Smooth muscle cell (in vitro differentiated cells): ENCODE data around the gene GLIS1. TPM values are rescaled to one million over a fixed set of nuclear protein-coding genes. Genes with fewer than 3 reads are reported as not detected.

Experiments used
- DNase-seq: peaks from one replicate; lab custom pipeline; 2025; ENCODE audit not compliant: unreplicated experiment; lab: John Stamatoyannopoulos, UW
- H2AFZ ChIP-seq: fragments of 200-600 bp; sonication (generic); 2 replicates; pipeline ENCODE4 v1.6.0; 2016; ENCODE audit warnings: antibody characterized with exemption, low read depth, mild to moderate bottlenecking
- H3F3A ChIP-seq: fragments of 200-600 bp; sonication (generic); 2 replicates; pipeline ENCODE4 v1.6.0; 2017; ENCODE audit warnings: antibody characterized with exemption, low read depth
- H3K27ac ChIP-seq: fragments of 200-600 bp; sonication (generic); 2 replicates; pipeline ENCODE4 v1.5.1; 2016; ENCODE audit warnings: low read depth, mild to moderate bottlenecking
- H3K27me3 ChIP-seq: fragments of 200-600 bp; sonication (generic); 2 replicates; pipeline ENCODE4 v1.6.1; 2016; ENCODE audit warnings: low read depth, mild to moderate bottlenecking
- H3K36me3 ChIP-seq: fragments of 200-600 bp; sonication (generic); 2 replicates; pipeline ENCODE4 v1.5.1; 2016; ENCODE audit warnings: low read depth
- H3K4me1 ChIP-seq: fragments of 200-600 bp; sonication (generic); 2 replicates; pipeline ENCODE4 v1.5.1; 2016; ENCODE audit warnings: low read depth
- H3K4me2 ChIP-seq: fragments of 200-600 bp; sonication (generic); 2 replicates; pipeline ENCODE4 v1.6.0; 2016; ENCODE audit warnings: mild to moderate bottlenecking
- H3K4me3 ChIP-seq: fragments of 200-600 bp; sonication (generic); 2 replicates; pipeline ENCODE4 v1.5.1; 2016; ENCODE audit warnings: mild to moderate bottlenecking
- H3K79me2 ChIP-seq: fragments of 200-600 bp; sonication (generic); 2 replicates; pipeline ENCODE4 v1.6.0; 2016; ENCODE audit warnings: low read depth, mild to moderate bottlenecking
- H3K9ac ChIP-seq: fragments of 200-600 bp; sonication (generic); 2 replicates; pipeline ENCODE4 v1.6.0; 2016; ENCODE audit warnings: low read depth
- H3K9me3 ChIP-seq: fragments of 200-600 bp; sonication (generic); replicated peaks from 2 replicates; pipeline ENCODE4 v1.5.1; 2016; ENCODE audit warnings: low read depth
- H4K20me1 ChIP-seq: fragments of 200-600 bp; sonication (generic); 2 replicates; pipeline ENCODE4 v1.6.0; 2016; ENCODE audit warnings: low read depth
- CTCF ChIP-seq: fragments of 200-600 bp; sonication (generic); IDR thresholded peaks from 2 replicates; pipeline ENCODE4 v1.5.1; 2017; ENCODE audit warnings: borderline replicate concordance, mild to moderate bottlenecking, antibody characterized with exemption; ENCODE audit not compliant: insufficient read depth, poor library complexity, severe bottlenecking
- WGBS: methylation state at CpG from one replicate; pipeline ENCODE4 v1.1.7; 2016; ENCODE audit warnings: low lambda C conversion rate; 5-methylcytosine and 5-hydroxymethylcytosine counted together
- polyA plus RNA-seq: library from polyadenylated mRNA; unstranded; fragments of >200 nt; fragmentation: Nextera tagmentation; extraction: Ambion mirVana; gene quantifications from 2 replicates; pipeline ENCODE4 v1.2.1, GENCODE V29; 2016
- total RNA-seq: library from RNA; depleted of rRNA; stranded (reverse); fragments of >200 nt; gene quantifications from 2 replicates; pipeline ENCODE4 v1.2.3, GENCODE V29; 2014

The GLIS1 gene
- total and polyA plus RNA-seq, 2 experiments from 2014 or later = 0.36 to 4.9 TPM

GRCh38 chr1:53490351-53490750 is 248.6 kb downstream of the GLIS1 start:
- TF ChIP-seq CTCF = no peak
- Histone ChIP-seq H3K27me3 (no peaks in the 10 kb centered on the region), H4K20me1 (no peaks in the 10 kb centered on the region), H3K4me1 (no peaks in the 10 kb centered on the region), H3K4me2 (no peak overlapping the region), H3K27ac (no peak overlapping the region), H3K9ac (no peak overlapping the region), H3F3A (no peaks in the 10 kb centered on the region), H3K79me2 (no peaks in the 10 kb centered on the region), H3K9me3 (no peaks in the 10 kb centered on the region), H2AFZ (no peak overlapping the region), H3K36me3 (no peaks in the 10 kb centered on the region), H3K4me3 (no peak overlapping the region)
- 87% methylated on average over 3 of the region's 3 CpGs for WGBS
- no peak for DNase-seq

GRCh38 chr1:53486395-53487026 is 252.5 kb downstream of the GLIS1 start:
- no peaks in the 10 kb centered on the region for H3F3A ChIP-seq
- no peak overlapping the region for H3K4me3 ChIP-seq
- no peaks in the 10 kb centered on the region for H3K27me3 ChIP-seq
- H3K4me2 ChIP-seq = no peak overlapping the region
- H3K4me1 ChIP-seq = no peaks in the 10 kb centered on the region
- H3K36me3 ChIP-seq = no peaks in the 10 kb centered on the region
- 91% methylated on average over 9 of the region's 9 CpGs for WGBS
- no peak overlapping the region for H3K27ac ChIP-seq
- H3K9me3 ChIP-seq = no peaks in the 10 kb centered on the region
- no peaks in the 10 kb centered on the region for H3K79me2 ChIP-seq
- no peak for TF ChIP-seq CTCF
- DNase-seq = no peak
- no peaks in the 10 kb centered on the region for H4K20me1 ChIP-seq
- H3K9ac ChIP-seq = no peak overlapping the region
- H2AFZ ChIP-seq = no peak overlapping the region

DNA sequence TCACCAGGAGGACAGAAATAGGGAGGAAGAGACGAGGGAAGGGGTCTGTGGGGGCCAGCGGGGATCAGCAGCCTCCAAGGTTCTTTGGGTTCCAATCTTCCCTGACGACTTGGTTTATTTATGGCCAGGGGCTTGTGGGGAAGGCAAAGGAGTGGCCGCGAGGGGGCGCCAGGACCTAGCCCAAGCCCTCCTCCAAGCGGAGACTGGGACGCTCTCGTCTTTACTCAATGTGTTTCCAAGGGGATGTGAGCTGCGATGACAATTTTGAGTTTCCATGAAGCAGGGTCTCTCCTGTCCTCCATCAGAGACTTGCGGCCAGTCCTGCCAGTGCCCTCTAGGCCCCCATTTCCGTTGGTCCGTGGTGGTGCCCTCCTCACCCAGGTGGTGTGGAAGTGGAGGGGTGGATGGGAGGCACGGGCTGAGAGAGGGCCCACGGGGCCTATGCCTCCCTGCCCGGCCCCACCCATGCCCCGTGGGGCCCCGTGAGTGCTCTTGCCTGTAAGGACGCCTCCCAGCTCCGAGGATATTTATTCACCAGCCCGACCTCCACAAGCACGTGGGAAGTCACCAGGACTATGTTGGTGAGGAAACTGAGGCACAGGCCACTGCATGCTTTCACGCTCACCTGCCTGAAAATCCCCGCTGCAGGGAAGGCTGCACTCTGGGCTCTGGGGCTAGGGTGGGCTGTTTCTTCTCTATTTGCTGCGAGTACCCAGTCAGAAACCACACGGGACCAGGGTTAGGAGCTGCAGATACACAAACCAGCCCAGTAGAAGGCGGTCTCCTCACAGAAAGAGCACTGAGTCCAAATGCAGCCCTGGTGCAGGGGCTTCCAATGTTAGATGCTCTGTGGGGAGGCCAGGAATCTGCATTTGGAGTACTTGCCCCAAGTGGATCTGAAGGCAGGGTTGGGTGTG is 253.2 kb downstream of the GLIS1 start:
- peak; percentile 56 for DNase-seq

More for the DNA sequence above, 253.2 kb downstream of the GLIS1 start:
- WGBS = 44% methylated on average over 23 of the region's 27 CpGs
- Histone ChIP-seq H3K36me3 (no peaks in the 10 kb centered on the region), H3K9ac (no peak overlapping the region), H3K4me3 (no peak overlapping the region), H3K4me1 (no peaks in the 10 kb centered on the region), H4K20me1 (no peaks in the 10 kb centered on the region), H3K27me3 (no peaks in the 10 kb centered on the region), H3K27ac (no peak overlapping the region), H3F3A (no peaks in the 10 kb centered on the region), H3K79me2 (no peaks in the 10 kb centered on the region), H3K9me3 (no peaks in the 10 kb centered on the region), H3K4me2 (peak overlapping the region; percentile 27), H2AFZ (no peak overlapping the region)
- peak; percentile 96 for TF ChIP-seq CTCF
